Measurements from ENCODE around the gene DISC1.

Gene DISC1

DNA sequence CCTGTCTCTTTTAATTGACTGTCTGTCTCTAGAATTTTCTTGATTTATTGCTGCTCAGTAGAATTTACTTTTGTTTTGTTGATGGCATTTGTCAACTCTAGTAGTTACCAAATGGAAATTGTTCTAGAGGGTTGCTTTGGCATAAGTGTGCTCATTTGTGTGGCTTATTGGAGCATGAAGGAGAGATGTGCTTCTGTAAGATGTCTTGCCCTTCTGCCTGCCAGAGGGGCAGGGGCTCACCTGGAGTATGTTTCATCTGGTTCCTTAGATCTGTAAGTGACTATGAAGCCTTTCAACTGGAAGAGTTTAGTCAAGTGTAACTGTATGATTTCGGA lies 345.5 kb downstream of the DISC1 start:
- DNase-seq = no peak

DNA sequence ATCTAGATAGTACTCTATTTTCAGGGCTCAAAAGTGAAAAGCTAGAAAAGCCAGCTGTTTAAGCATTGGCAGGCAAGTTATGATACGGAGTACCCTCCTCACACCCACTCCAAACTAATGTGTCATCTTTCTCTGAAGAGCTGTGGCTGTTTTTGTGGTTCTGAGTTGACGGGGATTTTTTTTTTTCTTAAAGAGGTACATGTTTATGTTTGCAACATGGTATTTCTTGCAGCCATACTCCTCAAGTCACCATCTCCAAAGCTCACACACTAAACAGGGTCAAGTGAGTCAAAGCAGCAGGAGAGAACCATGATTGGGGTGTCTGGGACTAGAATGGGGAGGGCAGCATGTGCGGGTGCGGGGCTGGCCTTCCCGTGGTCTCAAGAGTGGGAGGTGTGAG lies 347.2 kb downstream of the DISC1 start:
- DNase-seq = no peak

DNA sequence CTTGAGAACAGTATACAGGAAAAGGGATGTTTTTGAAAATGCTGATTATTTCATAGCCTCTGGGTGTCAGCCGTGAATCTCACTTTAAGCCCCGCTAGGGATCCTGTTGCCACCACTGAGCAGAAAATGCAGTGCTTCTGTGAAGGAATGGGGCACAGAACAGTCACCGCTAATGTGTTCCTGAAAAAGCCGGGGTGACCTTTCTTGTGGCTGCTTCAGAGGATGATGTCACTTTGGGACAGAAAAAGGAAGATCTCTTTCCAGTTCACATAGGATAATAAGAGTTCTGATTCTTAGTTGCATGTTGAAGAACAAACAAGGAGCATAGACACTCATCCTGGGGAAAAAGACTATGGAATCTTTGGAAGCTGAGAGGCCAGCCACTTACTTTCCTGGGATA lies 349.6 kb downstream of the DISC1 start:
- no peak for DNase-seq

DNA sequence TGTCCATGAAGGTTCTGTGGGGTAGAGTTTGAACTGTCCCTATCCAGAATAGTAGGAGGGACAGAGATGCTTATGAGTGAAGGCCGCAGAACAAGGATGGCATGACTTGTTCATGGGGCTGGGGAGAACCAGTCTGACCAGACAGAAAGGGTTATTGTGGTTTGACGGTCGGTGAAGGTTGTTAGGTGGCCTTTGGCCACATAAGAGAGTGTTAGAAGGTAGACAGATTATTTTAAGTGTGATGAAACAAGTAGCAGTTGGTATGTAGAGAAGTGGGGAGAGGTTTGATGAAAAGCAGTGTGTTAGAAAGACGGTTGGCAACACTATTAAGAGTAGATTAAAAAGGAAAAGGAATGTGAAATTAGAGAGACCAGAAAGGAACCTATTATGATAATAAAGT lies 355.1 kb downstream of the DISC1 start:
- no peak for DNase-seq

DNA sequence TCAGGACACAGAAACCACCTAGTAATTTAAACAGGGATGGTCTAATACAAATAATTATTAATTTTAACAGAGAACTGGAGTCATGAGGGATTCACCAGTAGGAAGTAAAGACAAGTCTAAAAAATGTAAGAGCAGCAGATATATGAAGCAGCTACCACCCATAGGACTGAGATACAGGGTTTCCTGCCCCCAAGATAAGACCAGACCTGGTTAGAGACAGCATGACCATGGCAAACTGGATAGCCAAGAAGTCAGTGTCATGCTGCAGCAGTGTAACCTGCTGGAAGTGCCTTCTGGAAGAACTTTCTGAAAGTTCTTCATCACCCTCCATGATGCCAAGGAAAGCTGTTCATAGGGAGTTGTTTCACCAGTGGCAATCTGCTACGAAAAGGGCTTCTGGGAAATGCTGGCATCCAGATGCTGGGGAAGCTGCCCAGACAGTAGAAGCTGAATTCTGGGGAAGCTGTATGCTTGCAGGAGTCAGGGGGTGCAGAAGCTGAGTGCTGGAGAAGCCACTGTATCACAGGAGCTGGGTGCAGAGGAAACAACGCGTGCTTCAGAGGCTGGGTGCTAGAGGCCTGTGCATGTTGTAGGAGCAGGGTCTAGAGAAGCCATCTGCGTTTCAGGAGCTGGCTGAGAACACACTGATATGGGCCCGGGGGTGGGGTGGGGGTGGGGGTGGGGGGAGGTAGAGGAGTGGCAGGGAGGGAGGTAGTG lies 356.4 kb downstream of the DISC1 start:
- DNase-seq = no peak

DNA sequence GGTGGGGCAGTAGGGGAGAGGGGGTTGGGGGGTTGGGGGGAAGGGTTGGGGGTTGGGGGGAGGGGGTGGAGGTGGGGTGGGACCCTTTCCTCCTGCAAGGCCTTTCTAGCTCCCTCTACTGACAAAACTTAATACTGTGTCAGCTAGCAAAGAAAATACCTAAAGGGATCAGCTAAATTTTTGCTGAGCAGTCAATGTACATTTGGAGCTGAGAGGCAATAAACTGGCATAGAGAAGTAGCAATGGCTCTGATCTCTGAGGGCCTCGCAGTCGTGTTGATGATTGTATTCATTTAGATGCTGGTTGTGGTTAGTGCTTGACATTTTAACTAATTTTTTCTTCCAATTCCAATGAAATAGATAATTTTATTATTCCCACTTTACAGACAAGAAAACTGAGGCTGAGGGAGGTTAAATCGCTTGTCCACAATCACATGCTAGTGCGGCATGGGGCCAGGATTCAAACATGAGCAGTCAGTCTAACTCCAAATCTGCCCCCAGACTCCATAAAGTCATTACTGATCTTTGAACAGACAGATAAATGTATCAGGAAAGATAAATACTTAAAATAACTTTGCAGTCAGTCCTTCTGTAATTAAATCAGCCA lies 357.1 kb downstream of the DISC1 start:
- DNase-seq = no peak

DNA sequence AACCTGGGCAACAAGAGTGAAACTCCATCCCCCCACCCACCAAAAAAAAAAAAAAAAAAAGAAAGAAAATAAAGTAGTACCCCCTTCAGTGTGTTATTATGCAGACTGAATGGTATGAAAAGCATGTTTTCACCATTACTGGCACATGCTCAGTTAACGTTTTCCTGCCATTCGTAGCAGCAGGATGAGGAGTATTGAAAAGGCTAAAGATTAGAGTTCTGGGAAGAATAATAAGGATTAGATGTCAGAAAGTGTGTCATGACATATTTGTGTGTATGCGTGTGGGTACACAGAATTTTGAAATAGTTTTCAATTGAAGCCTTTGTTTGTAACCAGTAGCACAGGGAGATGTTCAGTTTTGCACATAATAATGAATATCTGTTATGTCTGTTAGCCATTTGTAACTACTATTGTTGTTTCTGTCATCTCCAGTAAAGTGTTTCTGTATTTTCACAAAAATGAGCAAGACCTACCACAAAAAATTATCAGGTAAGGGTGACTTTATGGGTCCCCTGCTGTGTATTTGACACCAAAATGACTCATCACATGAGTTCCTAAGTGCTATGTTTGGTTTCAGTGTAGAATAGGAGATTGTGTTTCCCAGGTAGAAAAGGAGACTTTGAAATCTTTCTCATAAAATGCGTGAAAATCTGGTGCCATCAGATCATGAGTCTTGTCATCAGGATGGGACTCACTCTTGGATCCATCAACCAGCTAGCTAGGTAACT lies 358.9 kb downstream of the DISC1 start:
- no peak for DNase-seq

DNA sequence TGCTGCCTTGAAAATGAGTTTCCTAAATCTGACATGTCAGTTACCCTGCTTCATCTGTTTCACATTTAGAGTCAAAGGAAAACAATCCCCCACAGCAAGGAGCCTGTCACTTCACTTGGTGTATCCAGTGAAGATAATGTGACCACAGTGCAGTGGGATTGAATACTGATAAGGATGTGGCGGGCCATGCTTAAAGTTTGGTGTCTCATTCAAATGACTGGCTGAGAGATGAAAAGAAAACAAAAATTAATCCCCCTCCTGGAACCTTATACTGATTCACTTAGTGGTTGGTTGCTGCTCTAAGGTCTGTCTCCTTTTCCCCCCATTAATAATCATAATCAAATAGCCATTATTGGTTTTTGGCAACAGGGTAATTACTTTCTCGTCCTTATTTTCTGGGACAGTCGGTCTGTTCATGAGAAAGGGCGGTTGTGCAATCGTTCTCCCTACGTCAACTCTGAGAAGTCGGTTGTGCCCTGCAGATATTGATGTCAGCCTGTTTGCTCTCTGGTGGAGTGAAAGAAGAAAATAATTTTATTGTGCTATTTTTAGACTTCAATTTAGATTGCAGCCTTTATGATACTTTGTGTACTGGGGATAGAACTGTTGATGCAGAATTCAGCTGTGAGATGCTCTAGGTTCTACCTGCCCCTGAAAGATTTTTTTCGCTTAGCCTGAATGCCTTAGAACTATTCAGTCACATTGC lies 360.2 kb downstream of the DISC1 start:
- no peak for DNase-seq

DNA sequence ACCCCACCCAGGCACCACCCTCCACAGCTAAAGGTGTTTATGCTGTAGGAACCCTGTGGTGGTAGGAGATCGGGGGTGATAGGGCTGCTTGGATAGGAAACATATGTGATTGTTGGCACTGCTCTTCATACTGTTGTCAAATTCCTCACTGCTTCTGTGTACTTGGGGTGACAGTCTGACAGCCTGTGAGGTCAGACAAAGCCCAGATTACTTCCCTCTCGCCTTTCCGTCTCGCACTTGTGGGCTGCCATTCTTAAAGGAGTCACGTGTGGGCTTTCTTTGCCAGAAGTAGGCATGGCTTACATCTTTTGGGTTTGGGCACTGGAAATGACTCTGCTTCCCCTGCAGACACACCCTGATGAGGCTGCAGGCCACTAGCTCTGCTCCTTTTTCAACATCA lies 363.8 kb downstream of the DISC1 start:
- no peak for DNase-seq

DNA sequence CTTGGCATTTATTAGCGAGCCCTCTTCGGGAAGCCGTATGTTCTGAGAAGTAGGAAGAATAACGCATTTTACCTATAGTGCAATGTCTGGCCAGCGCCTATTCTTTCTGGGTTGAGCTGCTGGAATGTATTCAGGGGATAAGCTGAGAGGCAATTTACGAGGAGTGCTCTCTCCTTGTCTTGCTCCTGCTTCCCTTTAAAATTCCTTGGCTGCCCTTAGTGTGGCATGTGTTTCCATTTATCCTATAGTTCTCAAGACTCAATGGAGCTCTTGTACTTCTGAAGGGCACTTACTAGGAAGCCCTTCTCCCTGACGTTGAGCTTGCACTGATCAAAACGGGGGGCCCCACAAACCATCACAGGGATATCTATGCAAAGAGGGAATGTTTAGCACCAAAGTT lies 364.6 kb downstream of the DISC1 start:
- DNase-seq = no peak

DNA sequence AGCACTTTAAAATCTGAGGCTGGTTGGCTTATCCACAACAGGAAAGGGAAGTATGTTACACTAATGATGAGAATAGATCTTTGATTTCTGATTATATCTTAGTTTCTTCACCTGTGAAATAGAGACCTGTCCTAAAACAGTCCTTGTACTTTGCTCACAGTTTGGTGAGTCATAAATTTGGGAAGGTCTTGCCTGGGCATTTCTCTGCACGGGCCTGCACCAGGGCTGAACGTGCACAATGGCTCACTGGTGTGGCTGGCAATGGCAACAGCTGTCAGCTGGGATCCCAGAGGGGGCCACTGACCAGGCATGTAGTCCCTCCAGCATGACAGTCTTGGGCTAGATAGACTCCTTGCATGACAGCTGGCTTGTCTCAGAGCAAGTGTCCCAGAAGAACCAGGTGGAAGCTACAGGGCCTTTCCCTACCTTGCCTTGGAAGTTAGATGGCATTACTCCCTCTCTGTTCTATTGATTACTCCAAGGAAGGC lies 367.4 kb downstream of the DISC1 start:
- no peak for DNase-seq

DNA sequence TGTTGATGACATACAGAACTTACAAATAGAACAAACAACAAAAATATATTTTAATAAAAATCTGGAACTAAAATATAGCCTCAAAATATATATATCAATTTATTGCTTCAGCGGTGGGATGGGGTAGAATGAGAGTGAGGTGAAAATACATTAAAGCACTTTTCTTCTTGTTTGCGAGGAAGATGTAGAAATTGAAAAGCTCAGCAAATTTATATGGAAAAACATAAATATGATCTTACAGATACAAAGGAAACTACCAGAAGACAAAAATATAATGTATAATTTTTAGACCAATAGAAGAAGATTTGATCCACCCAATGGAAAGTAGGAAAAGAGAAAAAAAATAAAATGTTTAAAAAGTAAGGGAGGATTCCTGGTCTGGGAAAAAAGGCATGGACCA lies 372.2 kb downstream of the DISC1 start:
- DNase-seq = no peak

DNA sequence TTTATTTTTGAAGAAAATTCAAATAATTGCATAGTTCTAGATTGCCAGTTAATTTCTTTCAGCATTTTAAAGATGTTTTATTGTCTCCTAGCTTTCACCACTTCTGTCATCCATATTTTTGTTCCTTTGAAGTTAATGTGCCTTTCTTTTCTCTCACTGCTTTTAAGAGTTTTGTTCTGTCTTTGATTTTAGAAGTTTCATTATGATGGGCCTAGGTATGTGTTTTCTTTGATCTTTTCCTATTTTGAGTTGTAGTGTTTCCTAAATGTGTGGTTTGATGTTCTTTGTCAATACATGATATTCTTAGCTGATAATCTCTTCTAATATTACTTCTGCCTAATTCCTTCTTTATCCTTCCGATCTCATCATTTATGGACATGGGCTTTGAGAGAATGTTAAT lies 378.7 kb downstream of the DISC1 start:
- no peak for DNase-seq

DNA sequence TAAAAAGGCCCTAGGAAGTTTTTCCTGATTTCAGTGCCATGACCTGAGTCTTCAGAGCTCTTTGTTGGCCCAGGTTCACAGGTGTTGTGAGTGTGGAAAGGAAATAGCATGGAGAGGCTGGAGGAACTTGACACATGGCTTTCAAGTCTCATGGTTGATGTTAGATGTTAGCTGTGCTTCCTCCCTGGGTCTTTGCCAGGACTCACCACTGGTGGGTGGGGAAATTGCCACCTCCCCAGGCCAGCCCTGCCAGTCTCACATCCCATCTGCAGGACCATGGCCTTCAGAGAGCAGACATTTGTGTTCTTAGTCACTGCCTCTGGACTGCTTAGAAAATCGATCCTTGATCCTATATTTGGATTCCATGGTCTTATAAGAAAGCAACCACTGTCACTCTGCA lies 383.2 kb downstream of the DISC1 start:
- no peak for DNase-seq

DNA sequence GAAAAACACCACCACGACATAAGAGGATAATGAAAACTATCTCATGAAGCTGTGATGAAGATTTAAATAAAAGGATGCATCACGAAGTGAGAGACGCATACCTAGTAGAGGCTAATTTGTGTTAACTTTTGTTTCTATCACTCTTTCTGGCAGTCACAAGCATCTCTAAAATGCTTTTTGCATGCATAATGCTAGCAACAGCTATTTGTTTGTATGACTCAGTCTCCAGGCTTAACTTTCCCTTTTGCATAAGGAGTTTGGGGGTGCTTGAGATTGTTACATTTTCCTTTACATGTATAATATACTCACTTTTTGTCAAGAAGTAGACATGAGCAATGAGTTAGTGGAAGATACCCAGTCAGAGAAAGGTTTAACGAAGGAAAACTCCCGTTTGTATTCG lies 385.4 kb downstream of the DISC1 start:
- DNase-seq = no peak

DNA sequence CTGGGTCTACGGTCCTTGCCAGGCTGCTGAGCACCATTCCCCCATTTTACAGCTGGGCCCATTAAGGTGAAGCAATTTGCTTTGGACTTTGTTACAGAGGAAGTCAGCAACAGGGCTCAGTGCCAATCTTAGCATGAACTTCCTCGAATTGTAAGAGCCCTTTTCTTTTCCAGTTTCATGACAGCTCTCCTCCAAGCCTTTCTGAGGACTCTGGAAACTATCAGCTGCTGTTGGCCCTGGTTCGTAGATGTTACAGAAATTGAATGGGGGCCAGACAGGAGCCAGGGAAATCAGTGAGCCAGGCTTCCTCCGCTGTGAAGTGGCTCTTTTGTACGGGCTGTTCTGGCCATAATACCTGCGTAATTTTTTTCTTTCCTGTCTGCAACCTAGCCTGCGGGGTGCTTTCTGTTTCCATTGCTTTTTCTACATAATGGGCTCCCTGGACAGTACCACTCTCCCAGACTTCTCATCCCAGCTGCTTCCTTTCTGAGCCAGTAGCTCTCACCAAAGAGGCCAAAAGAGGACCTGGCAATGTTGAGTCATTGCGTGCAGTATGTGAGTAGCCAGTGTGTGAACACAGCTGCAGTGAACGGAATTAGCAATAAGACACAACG lies 386.3 kb downstream of the DISC1 start:
- no peak for DNase-seq

DNA sequence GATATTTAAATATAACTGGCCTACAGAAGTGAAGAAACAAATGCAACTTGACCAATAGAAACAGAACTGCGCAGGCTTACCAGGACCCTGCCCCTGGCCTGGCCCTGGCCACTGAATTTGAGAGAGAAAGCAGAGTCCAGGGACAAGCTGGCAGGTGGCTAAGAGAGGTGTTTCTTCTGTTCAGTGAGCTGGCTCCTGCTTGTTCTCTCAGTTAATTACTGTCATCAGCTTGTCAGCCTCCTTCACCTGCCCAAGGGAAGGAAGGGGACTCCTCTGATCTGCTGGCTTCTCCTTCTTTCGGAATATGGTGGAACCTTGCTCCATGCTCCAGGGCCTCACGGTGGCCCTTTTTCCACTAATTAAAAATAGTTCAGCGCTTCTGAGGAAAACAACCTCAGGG lies 388.4 kb downstream of the DISC1 start:
- DNase-seq = no peak

DNA sequence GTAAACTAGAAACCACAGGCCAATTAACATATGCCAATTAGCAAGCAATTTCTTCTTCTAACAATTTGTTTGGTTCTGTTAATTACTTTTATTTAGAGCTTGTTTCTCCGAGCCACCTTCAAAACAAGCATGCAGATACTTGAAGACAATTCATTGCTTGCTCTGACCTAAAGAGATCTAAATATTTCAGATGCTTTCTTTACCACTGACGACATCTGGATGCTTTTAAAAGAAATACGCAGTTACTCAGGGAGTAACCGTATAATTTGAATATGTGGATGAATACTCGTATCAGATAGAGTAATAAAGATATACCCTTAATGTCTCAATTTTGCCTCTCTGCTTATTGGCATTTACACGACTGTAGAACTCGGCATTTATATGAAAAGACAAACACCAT lies 390.0 kb downstream of the DISC1 start:
- no peak for DNase-seq

DNA sequence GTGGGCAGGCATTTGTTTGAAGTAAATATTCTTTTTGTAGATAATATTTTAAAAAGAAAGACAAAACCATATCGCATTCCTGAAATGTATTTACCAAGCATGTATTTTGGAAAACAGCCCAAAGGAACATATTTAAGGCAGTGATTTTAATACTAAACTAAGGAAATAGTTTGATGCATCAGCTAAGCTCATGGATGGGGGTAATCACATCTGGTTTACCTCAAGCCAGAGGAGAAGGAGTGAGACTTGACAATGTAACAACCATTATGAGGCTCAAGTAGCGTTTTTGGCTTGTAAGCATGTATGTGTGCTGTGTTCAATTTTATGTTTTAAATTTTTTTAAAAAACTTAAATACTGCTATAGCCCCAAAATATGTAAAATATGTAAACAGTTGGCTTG lies 390.5 kb downstream of the DISC1 start:
- DNase-seq = no peak

DNA sequence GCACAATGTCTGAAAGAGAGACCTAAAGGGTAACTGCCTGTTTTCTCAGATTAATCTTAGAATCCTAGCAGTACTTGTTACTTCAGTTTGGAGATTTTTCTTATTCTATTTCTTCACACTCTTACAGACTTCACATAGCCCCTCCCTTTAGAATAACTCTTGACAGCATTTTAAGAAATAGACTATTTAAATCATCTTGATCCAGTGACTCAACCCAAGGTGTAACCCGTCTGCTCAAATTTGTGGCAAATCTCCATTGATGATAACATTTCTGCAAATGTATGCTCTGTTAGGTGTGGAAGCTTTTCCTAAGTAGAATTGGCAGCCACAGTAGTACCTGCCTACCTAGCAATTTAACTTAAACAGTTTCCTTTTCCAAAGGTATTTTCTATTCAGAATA lies 391.2 kb downstream of the DISC1 start:
- no peak for DNase-seq

DNA sequence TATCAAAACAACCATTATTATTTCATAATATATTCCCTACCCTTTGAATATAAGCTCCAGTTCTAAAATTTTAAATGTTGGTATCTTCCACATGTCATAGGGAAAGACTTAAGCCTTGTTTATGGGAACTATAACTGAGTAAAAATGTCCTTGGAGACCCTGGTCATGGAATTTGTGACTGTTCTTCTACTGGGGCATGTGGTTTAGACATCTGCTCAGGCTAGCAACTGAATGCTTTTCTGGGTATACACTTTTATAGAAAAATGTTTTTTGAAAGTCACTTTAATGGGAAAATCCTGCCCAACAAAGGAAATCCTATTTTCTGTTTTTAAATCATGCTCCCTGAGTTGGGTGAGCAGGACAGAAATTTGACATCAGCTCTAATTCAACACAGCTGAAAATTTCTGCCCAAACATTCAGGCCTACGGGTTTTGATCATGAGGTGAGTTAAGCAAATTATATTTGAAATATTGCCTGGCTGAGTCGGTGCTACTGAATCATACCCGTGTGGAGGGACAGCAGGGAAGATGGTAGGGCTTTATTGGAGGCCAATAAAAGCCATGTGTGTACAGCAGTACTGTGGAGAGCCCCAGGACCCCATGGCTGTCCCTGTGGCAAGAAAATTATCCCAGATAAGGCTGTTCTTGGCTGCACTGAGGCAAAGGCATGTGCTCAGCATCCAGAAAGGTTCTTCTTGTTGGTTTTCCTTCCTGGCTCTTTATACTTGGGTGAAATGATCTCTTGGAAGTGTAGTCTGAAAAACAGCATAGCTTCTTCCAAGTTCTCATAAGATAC lies 391.8 kb downstream of the DISC1 start:
- no peak for DNase-seq

DNA sequence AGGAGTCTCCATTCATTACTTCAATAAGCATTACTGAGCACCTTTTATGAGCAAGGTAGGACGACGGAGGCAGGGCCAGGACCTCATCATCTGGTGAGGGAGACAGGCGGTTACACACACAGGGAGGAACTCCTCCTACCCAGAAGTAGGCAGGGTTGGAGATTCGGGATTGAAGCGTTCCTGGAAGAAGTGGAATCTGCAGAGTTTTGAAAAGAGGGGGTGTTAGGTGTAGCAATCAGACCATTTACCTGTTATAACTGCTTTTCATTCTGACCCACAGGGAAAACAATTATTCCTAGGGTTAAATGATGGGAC lies 392.4 kb downstream of the DISC1 start:
- no peak for DNase-seq

DNA sequence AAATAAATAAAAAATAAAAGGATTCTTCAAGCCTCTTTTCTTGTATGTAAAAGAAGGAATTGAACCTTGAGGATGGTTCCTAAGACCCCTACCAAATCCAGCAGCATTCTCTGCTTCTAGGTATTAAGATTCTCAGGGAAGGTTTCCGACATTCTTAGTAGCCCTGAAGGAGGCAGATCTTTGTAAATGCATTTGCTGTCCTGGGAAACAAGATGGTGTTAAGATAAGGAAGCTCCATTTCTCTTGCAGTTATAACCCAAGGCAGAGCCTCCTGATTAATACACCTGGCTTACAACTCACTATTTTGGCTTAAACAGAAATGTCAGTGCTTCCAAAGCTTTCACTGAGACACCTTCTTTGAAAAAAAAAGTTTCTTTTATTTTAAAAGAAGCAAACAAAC lies 393.8 kb downstream of the DISC1 start:
- no peak for DNase-seq
